ENCODE results near the gene CPEB1.

DNA sequence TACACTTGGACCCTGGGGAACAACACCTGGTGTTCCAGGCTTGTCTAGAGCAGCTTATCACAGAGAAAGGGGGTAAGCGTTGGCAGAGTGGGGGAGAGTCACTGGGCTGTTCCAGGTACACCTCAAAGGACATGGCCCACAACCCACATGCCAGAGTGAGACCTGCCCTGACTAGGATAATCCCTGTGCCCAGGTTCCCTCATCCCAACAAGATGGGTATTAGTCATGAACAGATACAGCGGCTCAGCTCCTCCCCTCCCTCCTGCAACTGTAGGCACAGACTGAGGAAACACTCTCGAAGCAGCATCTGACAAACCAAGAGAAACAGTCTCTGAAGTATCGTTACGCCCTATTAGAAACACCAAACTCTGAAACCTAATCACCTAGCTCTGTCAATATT is 74.9 kb downstream of the CPEB1 start:
- TF ChIP-seq CTCF (conservative IDR thresholded peaks at IDR 0.05; ENCODE audit: low read depth in 2 of 2) (no peak), POLR2AphosphoS5 (IDR thresholded peaks at IDR 0.05; ENCODE audit: low read depth) (no peak), EZH2phosphoT487 (IDR thresholded peaks at IDR 0.05; ENCODE audit: unreplicated experiment) (no peak), ZNF114 (CRISPR knock-in tag; IDR thresholded peaks at IDR 0.05) (no peak), EZH2 (IDR thresholded peaks at IDR 0.05; ENCODE audit: low read depth, unreplicated experiment) (no peak), JUNB (IDR thresholded peaks at IDR 0.05; ENCODE audit: unreplicated experiment) (no peak), CREB1 (CRISPR knock-in tag; IDR thresholded peaks at IDR 0.05; ENCODE audit: low read depth) (no peak)
- TF ChIP-seq, protein P1, sequence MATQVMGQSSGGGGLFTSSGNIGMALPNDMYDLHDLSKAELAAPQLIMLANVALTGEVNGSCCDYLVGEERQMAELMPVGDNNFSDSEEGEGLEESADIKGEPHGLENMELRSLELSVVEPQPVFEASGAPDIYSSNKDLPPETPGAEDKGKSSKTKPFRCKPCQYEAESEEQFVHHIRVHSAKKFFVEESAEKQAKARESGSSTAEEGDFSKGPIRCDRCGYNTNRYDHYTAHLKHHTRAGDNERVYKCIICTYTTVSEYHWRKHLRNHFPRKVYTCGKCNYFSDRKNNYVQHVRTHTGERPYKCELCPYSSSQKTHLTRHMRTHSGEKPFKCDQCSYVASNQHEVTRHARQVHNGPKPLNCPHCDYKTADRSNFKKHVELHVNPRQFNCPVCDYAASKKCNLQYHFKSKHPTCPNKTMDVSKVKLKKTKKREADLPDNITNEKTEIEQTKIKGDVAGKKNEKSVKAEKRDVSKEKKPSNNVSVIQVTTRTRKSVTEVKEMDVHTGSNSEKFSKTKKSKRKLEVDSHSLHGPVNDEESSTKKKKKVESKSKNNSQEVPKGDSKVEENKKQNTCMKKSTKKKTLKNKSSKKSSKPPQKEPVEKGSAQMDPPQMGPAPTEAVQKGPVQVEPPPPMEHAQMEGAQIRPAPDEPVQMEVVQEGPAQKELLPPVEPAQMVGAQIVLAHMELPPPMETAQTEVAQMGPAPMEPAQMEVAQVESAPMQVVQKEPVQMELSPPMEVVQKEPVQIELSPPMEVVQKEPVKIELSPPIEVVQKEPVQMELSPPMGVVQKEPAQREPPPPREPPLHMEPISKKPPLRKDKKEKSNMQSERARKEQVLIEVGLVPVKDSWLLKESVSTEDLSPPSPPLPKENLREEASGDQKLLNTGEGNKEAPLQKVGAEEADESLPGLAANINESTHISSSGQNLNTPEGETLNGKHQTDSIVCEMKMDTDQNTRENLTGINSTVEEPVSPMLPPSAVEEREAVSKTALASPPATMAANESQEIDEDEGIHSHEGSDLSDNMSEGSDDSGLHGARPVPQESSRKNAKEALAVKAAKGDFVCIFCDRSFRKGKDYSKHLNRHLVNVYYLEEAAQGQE (IDR thresholded peaks at IDR 0.05; ENCODE audit: unreplicated experiment), result no peak
